ENCODE data around the gene NSD1. TPM values are rescaled to one million over a fixed set of nuclear protein-coding genes. Genes with fewer than 3 reads are reported as not detected.

Gene NSD1
- total and polyA plus RNA-seq, 2 of the 8 experiments (the other 6 are each of a cell fraction or from before 2014, with no cell fraction given): 22.8 to 168 TPM

- no peak overlapping the region for H2BK5ac ChIP-seq (ENCODE audit: low read depth, low read length)
- H3K56ac ChIP-seq (replicated peaks; ENCODE audit: insufficient read length, low read depth, low read length): no peak overlapping the region
- ChIA-PET CTCF (ENCODE audit: partially characterized antibody) (interaction anchor here (0.7 to 1.6 kb wide), 2 partner anchors 10 to 62 kb away, joined by 4 to 5 read pairs; no protein-coding TSS in a partner anchor), POLR2A (ENCODE audit: partially characterized antibody) (interaction anchor here (2.1 kb wide), 1 partner anchor 15 kb away, joined by 5 read pairs; no protein-coding TSS in a partner anchor)
- H3K79me2 ChIP-seq (ENCODE audit: control insufficient read depth in 1 of 2, insufficient read depth in 2 of 2, low read length in 2 of 2): peaks cover 2 to 70% of the 10 kb centered on the region in 2 experiments; a peak in 3 of 4 replicates
- H3K14ac ChIP-seq (ENCODE audit: insufficient read length): no peak overlapping the region
- peaks cover 10 to 12% of the 10 kb centered on the region in 2 experiments for H4K20me1 ChIP-seq (replicated peaks in 1 of 2; ENCODE audit: control insufficient read depth in 1 of 2, insufficient read depth in 2 of 2, low read length in 2 of 2)
- no peak overlapping the region for H3K18ac ChIP-seq (ENCODE audit: extremely low read depth, low read length)
- peaks cover 2 to 32% (median 13%) of the 10 kb centered on the region in 4 experiments for H3K36me3 ChIP-seq (ENCODE audit: control insufficient read depth in 2 of 4, insufficient read depth in 4 of 4, low read length in 3 of 4)
- no peak overlapping the region for H2AK5ac ChIP-seq (ENCODE audit: low read depth, low read length)
- H3K79me1 ChIP-seq (ENCODE audit: low read depth, low read length): peaks cover 7% of the 10 kb centered on the region
- no peaks in the 10 kb centered on the region for H3K9me3 ChIP-seq (ENCODE audit: insufficient read depth in 2 of 2, low read depth in 1 of 2, low read length in 1 of 2)
- no peak overlapping the region for H2AFZ ChIP-seq (ENCODE audit: low read length)
- DNase-seq (ENCODE audit: low read depth in 1 of 2, low spot score in 2 of 2) (no peak), FAIRE-seq (no peak)
- H3K27ac ChIP-seq (ENCODE audit: low read depth, low read length): no peak overlapping the region
- H2BK15ac ChIP-seq (ENCODE audit: low read length): no peak overlapping the region
- no peaks in the 10 kb centered on the region for H3K27me3 ChIP-seq (replicated peaks in 1 of 4; ENCODE audit: control insufficient read depth in 3 of 4, extremely low read depth in 1 of 4, insufficient read depth in 3 of 4, low read length in 3 of 4)
- no peak overlapping the region for H4K91ac ChIP-seq (replicated peaks; ENCODE audit: insufficient read length, low read length)
- no peak overlapping the region for H2BK12ac ChIP-seq (ENCODE audit: low read depth, low read length)
- H2BK20ac ChIP-seq (ENCODE audit: low read length): no peak overlapping the region
- no peak overlapping the region for H3K4me3 ChIP-seq (ENCODE audit: extremely low read depth in 1 of 4, insufficient read depth in 2 of 4, low read depth in 3 of 4, low read length in 4 of 4)
- H2BK120ac ChIP-seq (replicated peaks; ENCODE audit: low read depth, low read length): no peak overlapping the region
- no peak overlapping the region for H3K23ac ChIP-seq (ENCODE audit: insufficient read length)
- H4K8ac ChIP-seq (ENCODE audit: extremely low read depth, insufficient read depth, low read length): no peak overlapping the region
- H3K9ac ChIP-seq (replicated peaks in 1 of 4; ENCODE audit: extremely low read depth in 1 of 4, low read depth in 3 of 4, low read length in 3 of 4): no peak overlapping the region
- no peak for TF ChIP-seq BRCA1 (IDR thresholded peaks at IDR 0.05; ENCODE audit: low read depth, low read length)
- TF ChIP-seq TCF12 (IDR thresholded peaks at IDR 0.05; ENCODE audit: low read depth, low read length): no peak
- no peak for TF ChIP-seq CBX8 (IDR thresholded peaks at IDR 0.05; ENCODE audit: borderline replicate concordance, low read depth, low read length)
- no peak for TF ChIP-seq CREB1 (IDR thresholded peaks at IDR 0.05)
- TF ChIP-seq SIN3A (conservative IDR thresholded peaks at IDR 0.05 in 1 of 2, IDR thresholded peaks at IDR 0.05 in 1 of 2; ENCODE audit: low read depth in 1 of 2, low read length in 2 of 2): no peak
- TF ChIP-seq RBBP5 (IDR thresholded peaks at IDR 0.05; ENCODE audit: borderline replicate concordance, low read depth, low read length): no peak
- TF ChIP-seq KDM1A (IDR thresholded peaks at IDR 0.05; ENCODE audit: borderline replicate concordance, low read length): no peak
- no peak for TF ChIP-seq SAP30 (IDR thresholded peaks at IDR 0.05; ENCODE audit: insufficient read depth, insufficient replicate concordance, low read length)
- no peak for TF ChIP-seq ATF2 (IDR thresholded peaks at IDR 0.05; ENCODE audit: low read length)
- no peak for TF ChIP-seq FOSL1 (IDR thresholded peaks at IDR 0.05; ENCODE audit: insufficient read depth, low read depth, low read length)
- no peak for TF ChIP-seq BCL11A (IDR thresholded peaks at IDR 0.05; ENCODE audit: low read depth in 2 of 2, low read length in 2 of 2)
- no peak for TF ChIP-seq GTF2F1 (IDR thresholded peaks at IDR 0.05; ENCODE audit: borderline replicate concordance, low read depth, low read length)
- no peak overlapping the region for H3K4ac ChIP-seq (replicated peaks; ENCODE audit: insufficient read length, low read depth, low read length)
- no peak overlapping the region for H4K5ac ChIP-seq (ENCODE audit: insufficient read length, low read depth, low read length)
- H3K23me2 ChIP-seq (ENCODE audit: low read depth, low read length): no peaks in the 10 kb centered on the region
- no peaks in the 10 kb centered on the region; a peak in 1 of 7 replicates for H3K4me1 ChIP-seq (replicated peaks in 1 of 4; ENCODE audit: control insufficient read depth in 3 of 4, insufficient read depth in 4 of 4, low read length in 3 of 4)
- H3K4me2 ChIP-seq (ENCODE audit: insufficient read depth in 1 of 2, low read depth in 2 of 2, low read length in 2 of 2): no peak overlapping the region
Measured at GRCh38 chr5:177189416-177189815, 55.8 kb downstream of the NSD1 start.
